ENCODE results near the gene MUS81. TPM values are rescaled to one million over a fixed set of nuclear protein-coding genes. Genes with fewer than 3 reads are reported as not detected.
A peak's percentile ranks its signal among the peaks of the same experiment; 100 is the strongest.

Gene MUS81
- total and polyA plus RNA-seq, 2 of the 13 experiments (the other 11 are each of a cell fraction or from before 2014, with no cell fraction given): 25.6 to 30.2 TPM

- TF ChIP-seq ZBTB40 (IDR thresholded peaks at IDR 0.05) (no peak), ZBTB40 (CRISPR knock-in tag; IDR thresholded peaks at IDR 0.05) (peak; percentile 76), ATF2 (CRISPR knock-in tag; IDR thresholded peaks at IDR 0.05) (peak; percentile 57; the same call in 1 of the 2 replicates), KLF13 (CRISPR knock-in tag; IDR thresholded peaks at IDR 0.05) (no peak; the same call in 1 of the 2 replicates), ZNF749 (CRISPR knock-in tag; IDR thresholded peaks at IDR 0.05; ENCODE audit: borderline replicate concordance) (peak; percentile 53; the same call in 1 of the 2 replicates), FOSL1 (CRISPR knock-in tag; IDR thresholded peaks at IDR 0.05; ENCODE audit: borderline replicate concordance) (no peak), CREB1 (IDR thresholded peaks at IDR 0.05) (no peak), CREB1 (CRISPR knock-in tag; IDR thresholded peaks at IDR 0.05) (no peak), SMYD3 (CRISPR knock-in tag; IDR thresholded peaks at IDR 0.05) (0 out of 2 replicates have a peak, but pooled peaks have one; percentile 34), ZNF713 (CRISPR knock-in tag; IDR thresholded peaks at IDR 0.05) (no peak), ZNF720 (CRISPR knock-in tag; IDR thresholded peaks at IDR 0.05) (no peak), PRMT3 (CRISPR knock-in tag; IDR thresholded peaks at IDR 0.05; ENCODE audit: borderline replicate concordance, low read depth) (no peak), ZNF563 (CRISPR knock-in tag; IDR thresholded peaks at IDR 0.05) (peak; percentile 75; the same call in 1 of the 2 replicates), ZNF510 (CRISPR knock-in tag; IDR thresholded peaks at IDR 0.05; ENCODE audit: low read depth) (no peak), ZKSCAN5 (CRISPR knock-in tag; IDR thresholded peaks at IDR 0.05) (no peak), YY1 (IDR thresholded peaks at IDR 0.05; ENCODE audit: insufficient read depth, insufficient replicate concordance, low read depth, low read length) (peak; percentile 48), ZNF263 (CRISPR knock-in tag; IDR thresholded peaks at IDR 0.05) (no peak; the same call in 1 of the 2 replicates), PHF20 (CRISPR knock-in tag; IDR thresholded peaks at IDR 0.05) (no peak; the same call in 1 of the 2 replicates)
Measured at GRCh38 chr11:65899356-65900124, 39.3 kb downstream of the MUS81 start (continued).

Data from HepG2 (cell line).